SW 1271 (cell line): ENCODE results near the gene PRKG1.
"Not testable (repeated sequence)": the region's sequence is repeated elsewhere in the genome, so short reads cannot be mapped to it uniquely, and the experiment has no call there.

Experiments
- DNase-seq, 2 experiments: peaks; one replicate each; lab custom pipeline; 2025; lab: John Stamatoyannopoulos, UW

The PRKG1 gene

GRCh38 chr10:51510231-51510630 is 435.9 kb downstream of the PRKG1 start:
- no peak for DNase-seq

DNA sequence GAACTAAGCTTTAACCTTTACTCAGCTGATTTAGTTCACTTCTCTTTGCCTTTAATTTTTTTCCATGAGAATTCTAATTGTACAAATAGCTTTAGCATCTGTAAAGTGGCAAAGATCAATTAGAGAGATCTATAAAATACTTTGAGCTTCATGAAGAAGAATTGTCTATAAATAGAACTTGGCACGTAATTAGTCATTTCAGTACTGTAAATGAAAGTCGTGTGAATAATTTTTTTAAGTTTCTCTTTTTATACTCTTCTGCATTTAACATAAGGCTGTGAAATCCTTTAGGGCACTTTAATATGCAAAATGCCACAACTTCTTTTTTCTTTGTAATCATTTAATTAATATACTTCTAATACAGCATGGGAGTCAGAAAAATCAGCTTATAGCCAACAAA is 447.3 kb downstream of the PRKG1 start:
- no peak for DNase-seq

DNA sequence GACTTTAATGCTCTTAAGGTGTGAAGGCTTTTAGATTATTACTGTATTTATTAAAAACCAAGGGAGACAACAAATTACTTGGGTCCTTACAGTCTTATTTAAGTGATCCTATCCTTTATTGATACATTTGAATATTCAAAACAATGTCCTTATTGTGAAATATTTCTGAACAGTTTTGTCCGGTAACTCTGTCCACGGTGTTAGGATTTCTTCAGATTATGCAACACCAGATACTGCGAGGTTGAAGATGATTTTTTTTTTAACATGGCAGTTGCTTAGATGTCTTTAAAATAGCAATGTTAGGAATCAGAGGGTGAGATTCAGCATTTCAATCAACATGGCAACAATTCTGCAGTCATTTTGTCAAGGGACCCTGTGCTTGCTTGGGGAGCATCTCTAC is 448.6 kb downstream of the PRKG1 start:
- no peak for DNase-seq

DNA sequence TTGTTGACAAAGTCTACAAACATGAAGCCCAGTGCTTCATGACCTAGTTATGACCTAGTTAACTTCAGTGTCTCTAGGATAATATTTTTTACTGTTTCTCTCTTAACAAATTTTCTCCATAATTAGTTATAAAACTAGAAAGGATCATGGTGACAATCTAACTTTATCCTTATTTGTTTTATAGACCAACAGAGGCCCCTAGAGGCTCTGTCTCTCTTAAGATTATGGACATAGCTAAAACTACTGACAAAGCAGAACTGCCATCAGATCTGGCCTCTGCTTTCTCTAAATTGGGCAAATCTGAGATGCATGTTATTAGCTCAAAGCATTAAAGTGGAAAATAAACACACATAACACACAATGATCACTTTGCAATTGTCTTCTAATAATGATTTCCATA is 449.2 kb downstream of the PRKG1 start:
- DNase-seq = no peak

DNA sequence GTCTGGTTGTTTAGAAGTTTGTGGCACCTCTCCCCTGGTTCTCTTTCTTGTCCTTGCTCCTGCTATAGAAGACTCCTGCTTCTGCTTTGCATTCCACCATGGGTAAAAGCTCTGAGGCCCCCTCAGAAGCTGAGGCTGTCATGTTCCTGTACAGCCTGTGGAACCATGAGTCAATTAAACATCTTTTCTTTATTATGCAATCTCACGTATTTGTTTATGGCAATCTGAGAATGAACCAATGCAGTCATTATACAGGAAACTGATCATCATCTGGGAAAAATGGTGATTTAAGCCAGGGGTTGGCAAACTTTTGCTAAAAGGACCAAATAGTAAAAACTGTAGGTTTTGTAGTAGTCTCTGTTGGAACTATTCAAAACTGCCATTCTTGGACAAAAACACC is 449.8 kb downstream of the PRKG1 start:
- DNase-seq = no peak

DNA sequence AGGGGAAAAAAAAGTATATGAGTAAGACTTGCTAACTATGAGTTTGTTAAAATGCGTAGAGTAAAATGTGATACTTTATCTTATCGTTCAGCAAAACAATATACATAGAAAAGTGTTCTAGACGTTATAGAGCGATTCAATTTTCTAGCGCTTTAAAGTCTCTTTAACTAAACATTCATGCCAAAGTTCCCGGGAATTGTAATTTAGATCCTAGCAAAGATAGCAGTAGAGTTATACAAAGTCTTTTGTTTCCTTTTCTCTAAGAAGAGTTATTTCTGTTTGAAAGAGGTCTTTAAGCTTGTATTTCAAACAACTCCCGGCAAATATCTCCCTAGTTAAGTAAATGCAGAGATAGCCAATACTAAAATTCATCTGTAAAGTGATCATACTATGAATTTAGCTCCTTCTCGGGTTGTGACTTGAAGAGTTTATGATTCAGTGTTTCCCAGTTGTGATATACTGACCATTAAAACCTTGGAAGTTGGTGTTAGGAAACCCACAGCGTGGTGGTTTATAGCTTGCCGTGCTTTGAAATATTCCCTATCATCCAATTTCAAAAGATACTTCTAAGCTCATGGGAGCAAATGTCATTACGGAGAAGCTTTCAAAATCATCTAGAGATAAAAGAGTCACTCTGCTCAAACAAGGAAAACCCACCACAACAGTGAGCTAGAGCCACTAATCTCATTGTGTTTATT is 453.4 kb downstream of the PRKG1 start:
- no peak for DNase-seq

DNA sequence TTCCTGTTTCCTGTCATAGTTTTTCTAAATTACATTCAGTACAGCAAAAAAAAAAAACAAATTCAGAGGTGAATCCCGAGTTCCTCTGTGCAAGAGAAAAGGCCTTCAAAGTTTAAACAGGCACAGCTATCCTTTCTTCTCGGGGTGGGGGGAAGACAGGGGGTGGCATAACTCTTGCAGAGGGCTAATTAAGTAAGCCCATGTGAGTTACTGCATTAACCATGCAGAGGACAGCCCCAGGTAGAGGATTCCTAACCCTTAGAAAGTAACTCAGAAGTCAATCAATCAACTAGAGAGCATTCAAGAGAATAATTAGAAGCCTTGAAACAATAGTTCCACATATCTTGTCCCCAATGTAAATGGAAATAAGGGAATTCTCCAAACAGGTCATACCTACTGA is 454.2 kb downstream of the PRKG1 start:
- DNase-seq = no peak

DNA sequence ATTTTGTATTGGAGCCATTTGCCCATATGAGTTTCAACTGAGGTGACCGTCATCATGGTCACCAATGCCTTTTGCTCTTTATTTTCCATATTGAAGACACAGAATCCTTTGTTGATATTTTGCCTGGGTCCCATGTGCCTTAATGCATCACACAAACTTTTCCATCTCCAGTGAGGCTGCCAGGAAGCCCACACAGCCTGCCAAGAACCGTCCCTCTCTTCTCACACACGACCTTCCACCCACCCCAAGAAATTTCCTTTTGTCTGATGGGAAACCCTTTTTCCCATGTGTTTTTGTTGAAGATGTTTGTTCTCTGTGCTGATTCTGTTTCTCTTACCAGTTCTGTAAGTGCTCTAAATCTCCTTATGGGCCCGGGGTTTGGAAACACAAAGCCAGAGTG is 456.3 kb downstream of the PRKG1 start:
- DNase-seq = no peak

- DNase-seq = no peak
Measured at GRCh38 chr10:51532044-51532443, 457.8 kb downstream of the PRKG1 start.

DNA sequence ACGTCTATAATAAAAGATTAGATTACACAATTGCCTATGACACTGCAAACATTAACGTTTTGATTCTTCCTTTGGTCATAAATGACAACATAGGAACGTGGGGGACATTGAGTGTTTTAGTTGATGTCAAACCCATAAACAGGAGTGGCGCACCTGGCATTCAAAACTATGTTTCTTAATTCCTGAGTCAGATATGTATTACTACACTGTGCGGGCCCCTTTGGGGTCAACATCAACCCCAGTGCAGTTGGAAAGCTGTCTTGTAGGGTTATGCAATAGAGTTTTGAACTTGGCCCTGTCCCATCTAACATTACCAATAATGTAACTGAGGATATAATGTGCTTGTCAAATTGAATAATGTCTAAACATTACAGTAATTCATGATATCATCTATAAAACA is 468.6 kb downstream of the PRKG1 start:
- DNase-seq = no peak

- no peak for DNase-seq
Measured at GRCh38 chr10:51544933-51545332, 470.6 kb downstream of the PRKG1 start.

GRCh38 chr10:51547941-51548340 is 473.7 kb downstream of the PRKG1 start:
- DNase-seq = no peak

DNA sequence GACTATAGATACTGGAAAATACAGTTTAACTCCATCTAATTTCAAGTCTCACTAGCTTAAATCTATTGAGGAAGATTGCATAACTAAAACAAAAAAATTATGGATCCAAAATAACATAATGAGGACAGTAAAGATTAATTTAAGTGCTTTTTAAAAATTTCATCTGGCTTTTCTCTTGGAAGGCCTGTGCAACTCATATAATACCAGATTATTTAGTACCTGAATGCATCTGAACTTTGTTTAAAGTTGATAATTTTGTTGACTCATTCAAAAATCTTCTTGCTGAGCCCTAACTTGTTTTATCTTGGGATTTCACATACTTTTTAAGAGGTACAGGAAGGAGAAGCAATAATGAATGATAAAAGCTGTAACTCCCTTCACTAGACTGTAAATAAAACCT is 478.6 kb downstream of the PRKG1 start:
- DNase-seq = no peak

- no peak for DNase-seq
Measured at GRCh38 chr10:51564896-51565510, 490.7 kb downstream of the PRKG1 start.

GRCh38 chr10:51567271-51567670 is 493.0 kb downstream of the PRKG1 start:
- DNase-seq = no peak

DNA sequence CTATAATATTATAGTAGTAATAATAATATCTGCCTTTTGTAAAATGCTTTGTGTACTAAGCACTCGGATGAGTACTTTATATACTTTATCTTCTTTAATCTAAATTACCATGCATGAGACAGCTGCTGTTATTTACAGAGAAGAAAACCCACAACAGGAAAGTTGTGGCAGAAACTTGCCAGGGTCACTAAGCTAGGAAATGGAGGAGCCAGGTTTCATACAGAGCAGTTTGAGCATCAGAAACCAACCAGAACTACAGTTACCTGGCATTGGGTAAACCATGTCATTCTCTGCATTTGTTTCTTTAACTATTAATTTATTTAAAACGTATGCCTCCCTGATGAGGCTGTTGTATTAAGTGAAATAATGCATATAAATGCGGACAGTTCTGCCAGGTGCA is 495.2 kb downstream of the PRKG1 start:
- DNase-seq = no peak

- no peak for DNase-seq
Measured at GRCh38 chr10:51574248-51575048, 500.2 kb downstream of the PRKG1 start.

DNA sequence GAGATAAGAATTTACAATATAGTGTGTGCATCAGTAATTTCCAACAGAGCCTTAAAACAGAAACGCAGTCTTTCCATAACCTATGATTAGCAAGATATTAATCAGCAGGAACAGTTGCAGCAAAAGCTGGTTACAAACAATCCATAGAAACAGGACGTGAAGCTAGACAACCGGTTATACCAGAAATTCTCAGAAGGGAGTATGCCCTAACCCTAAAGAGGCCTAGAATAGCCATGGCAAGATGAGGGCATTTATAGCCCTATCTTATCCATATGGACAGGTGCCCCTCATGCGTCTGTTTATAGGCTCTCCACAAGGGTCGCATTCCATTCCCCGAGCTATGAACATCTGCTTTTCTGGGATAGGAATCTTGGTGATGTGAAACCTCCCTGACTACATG is 506.9 kb downstream of the PRKG1 start:
- DNase-seq = not testable (repeated sequence)

GRCh38 chr10:51583976-51584375 is 509.7 kb downstream of the PRKG1 start:
- DNase-seq = no peak

- DNase-seq = no peak
Measured at GRCh38 chr10:51585742-51586141, 511.5 kb downstream of the PRKG1 start.

DNA sequence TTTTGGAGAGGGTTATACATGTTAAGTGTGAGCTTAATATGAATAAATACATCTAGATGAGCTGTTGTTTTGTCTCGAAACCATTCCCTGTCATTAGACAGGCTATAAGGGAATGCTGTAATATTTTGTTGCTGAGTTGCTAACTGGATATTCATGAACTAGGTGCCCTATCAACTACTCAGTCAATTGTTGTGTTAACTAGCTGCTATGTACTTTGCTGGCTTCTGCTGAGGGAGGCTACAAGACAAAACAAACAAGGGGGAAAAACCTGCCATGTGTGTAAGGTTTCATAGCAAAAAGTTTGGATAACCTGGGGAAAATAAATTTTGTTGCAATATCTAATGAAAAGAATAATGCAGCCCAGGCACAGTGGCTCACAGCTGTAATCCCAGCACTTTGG is 514.7 kb downstream of the PRKG1 start:
- no peak for DNase-seq

DNA sequence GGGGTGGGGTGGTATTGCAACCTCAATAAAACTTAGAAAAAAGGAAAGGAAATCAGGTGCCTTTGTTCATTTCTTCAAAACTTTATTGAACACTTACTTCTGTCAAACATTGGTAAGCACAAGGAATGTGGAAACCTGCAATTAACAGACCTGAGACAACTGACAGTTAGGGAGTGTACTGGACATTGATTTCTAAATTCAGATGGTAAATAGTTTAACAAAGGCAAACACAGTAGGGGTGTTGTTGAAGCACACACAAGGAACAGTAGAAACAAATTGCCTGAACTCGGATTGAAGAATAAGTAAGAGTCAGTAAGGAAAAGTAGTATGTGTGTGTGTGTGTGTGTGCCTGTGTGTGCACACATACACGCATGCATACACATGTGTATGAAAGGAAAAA is 516.5 kb downstream of the PRKG1 start:
- no peak for DNase-seq

DNA sequence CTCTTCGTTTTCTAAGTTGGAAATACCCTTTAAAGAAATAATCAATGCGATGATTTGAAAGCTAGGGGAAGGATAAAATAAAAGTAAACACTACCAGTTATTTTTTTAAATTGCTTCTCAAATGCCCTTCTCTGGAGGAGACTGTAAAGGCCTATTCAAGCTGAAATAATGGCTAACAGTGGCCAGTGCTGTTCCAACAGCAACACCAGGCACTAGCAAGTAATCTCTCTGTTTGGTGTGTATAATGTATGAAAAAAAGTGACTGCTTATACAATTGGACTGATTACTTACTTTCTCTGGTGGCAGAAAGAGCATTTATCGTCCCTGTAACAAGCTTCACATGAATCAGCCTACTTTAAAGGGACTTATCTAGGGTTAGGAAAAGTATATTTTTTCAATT is 522.4 kb downstream of the PRKG1 start:
- DNase-seq = no peak
